HG03520 (cell line): ENCODE data around the gene UBN1.
"Not testable (repeated sequence)": the region's sequence is repeated elsewhere in the genome, so short reads cannot be mapped to it uniquely, and the experiment has no call there.

Source experiments
- ATAC-seq: cut with Tn5 transposase; IDR thresholded peaks from one replicate; pipeline ENCODE4 v1.9.1; 2021; ENCODE audit warnings: mild to moderate bottlenecking, moderate library complexity; ENCODE audit not compliant: unreplicated experiment

The UBN1 gene

DNA sequence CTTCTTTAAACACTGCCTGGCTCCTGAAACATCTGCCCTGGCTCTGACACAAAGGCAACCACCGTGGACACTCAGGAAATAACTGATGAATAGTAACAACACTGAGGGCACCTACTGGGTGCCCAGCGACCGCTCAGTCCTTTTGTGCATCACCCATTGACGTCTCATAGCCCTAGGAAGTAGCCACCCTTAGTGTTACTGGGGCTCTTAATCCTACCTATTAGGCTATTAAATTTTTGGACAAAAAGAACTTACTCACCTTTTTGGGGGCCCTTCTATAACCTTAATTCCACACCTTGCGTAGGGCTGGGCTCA is 78.0 kb downstream of the UBN1 start:
- ATAC-seq: no peak

GRCh38 chr16:4925791-4926190 is 78.5 kb downstream of the UBN1 start:
- ATAC-seq: no peak

- ATAC-seq: no peak
Measured at GRCh38 chr16:4926928-4927327, 79.6 kb downstream of the UBN1 start.

DNA sequence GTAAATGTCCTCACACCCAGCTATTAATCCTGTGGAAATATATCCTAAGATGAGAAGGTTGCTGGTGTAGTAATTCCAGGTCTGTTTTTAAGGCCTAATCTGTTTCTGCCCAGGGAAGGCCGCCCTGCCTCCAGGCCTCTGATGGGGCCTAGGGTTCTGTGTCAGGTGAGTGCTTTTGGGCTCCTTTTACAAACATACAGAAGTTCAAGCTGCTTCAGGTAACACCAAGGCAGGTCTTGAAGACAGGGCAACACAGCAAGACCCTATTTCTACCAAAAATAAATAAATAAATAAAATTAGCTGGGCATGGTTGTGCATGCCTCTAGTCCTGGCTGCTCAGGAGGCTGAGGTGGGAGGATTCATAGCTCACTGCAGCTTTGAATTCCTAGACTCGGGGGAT is 80.4 kb downstream of the UBN1 start:
- no peak for ATAC-seq

DNA sequence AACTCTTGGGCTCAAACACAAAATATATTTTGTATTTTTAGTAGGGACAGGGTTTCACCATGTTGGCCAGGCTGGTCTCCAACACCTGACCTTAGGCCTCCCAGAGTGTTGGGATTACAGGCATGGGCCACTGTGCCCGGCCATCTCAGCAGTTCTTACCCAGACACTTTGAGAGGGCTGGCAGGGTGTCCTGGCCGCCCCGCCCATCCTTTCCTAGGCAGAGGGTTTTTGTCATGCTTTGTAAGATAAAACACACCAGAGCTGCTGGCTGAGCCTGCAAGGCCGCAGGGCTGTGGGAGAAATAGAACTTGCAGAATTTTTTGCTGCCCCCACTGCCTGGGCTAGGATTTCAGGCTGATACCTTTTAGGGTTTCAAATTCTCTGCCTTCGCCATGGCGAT is 80.9 kb downstream of the UBN1 start:
- no peak for ATAC-seq

- ATAC-seq: not testable (repeated sequence)
Measured at GRCh38 chr16:4929619-4930018, 82.3 kb downstream of the UBN1 start.

GRCh38 chr16:4931381-4931780 is 84.1 kb downstream of the UBN1 start:
- no peak for ATAC-seq
